Hematopoietic multipotent progenitor cell treated with erythropoietin and hydrocortisone succinate and interleukin-3 and kit ligand, for 6 days (in vitro differentiated cells): Measurements from ENCODE around the gene PPP1R9A.

Experiments
- DNase-seq: peaks from one replicate; pipeline ENCODE4 v3.0.0-alpha.2; 2015

PPP1R9A gene

GRCh38 chr7:94912085-94912484 is 4.7 kb downstream of the PPP1R9A start:
- no peak for DNase-seq

GRCh38 chr7:94913391-94913790 is 6.0 kb downstream of the PPP1R9A start:
- DNase-seq = no peak

- no peak for DNase-seq
These were observed 14.5 kb downstream of the PPP1R9A start for GRCh38 chr7:94921911-94922310.

- DNase-seq = no peak
These were observed 15.1 kb downstream of the PPP1R9A start for GRCh38 chr7:94922457-94922856.

GRCh38 chr7:94923412-94923811 is 16.0 kb downstream of the PPP1R9A start:
- DNase-seq = no peak

- DNase-seq = no peak
These were observed 20.8 kb downstream of the PPP1R9A start for GRCh38 chr7:94928168-94928707.

GRCh38 chr7:94933256-94933990 is 26.0 kb downstream of the PPP1R9A start:
- no peak for DNase-seq

- DNase-seq = no peak
These were observed 32.0 kb downstream of the PPP1R9A start for GRCh38 chr7:94939395-94939794.

- no peak for DNase-seq
These were observed 32.8 kb downstream of the PPP1R9A start for GRCh38 chr7:94940241-94940640.

GRCh38 chr7:94941844-94942632 is 34.6 kb downstream of the PPP1R9A start:
- no peak for DNase-seq

GRCh38 chr7:94943134-94943533 is 35.7 kb downstream of the PPP1R9A start:
- no peak for DNase-seq

GRCh38 chr7:94949532-94949931 is 42.1 kb downstream of the PPP1R9A start:
- no peak for DNase-seq

GRCh38 chr7:94955807-94956206 is 48.4 kb downstream of the PPP1R9A start:
- DNase-seq = no peak

- DNase-seq = no peak
These were observed 49.7 kb downstream of the PPP1R9A start for GRCh38 chr7:94957061-94957460.

GRCh38 chr7:94962661-94963060 is 55.3 kb downstream of the PPP1R9A start:
- DNase-seq = no peak

- DNase-seq = no peak
These were observed 62.2 kb downstream of the PPP1R9A start for GRCh38 chr7:94969434-94970084.

GRCh38 chr7:94970085-94970576 is 62.7 kb downstream of the PPP1R9A start:
- no peak for DNase-seq

- DNase-seq = no peak
These were observed 63.9 kb downstream of the PPP1R9A start for GRCh38 chr7:94971051-94971867.

GRCh38 chr7:94972296-94972695 is 64.9 kb downstream of the PPP1R9A start:
- DNase-seq = no peak

GRCh38 chr7:94973844-94974243 is 66.5 kb downstream of the PPP1R9A start:
- no peak for DNase-seq

GRCh38 chr7:94974423-94974822 is 67.0 kb downstream of the PPP1R9A start:
- no peak for DNase-seq

- no peak for DNase-seq
These were observed 67.9 kb downstream of the PPP1R9A start for GRCh38 chr7:94975336-94975735.
